ENCODE data around the gene XKR7.
A peak's percentile ranks its signal among the peaks of the same experiment; 100 is the strongest.

Gene XKR7

GRCh38 chr20:31962761-31963160 lies 5.2 kb upstream of the XKR7 start:
- TF ChIP-seq EZH2 (optimal IDR thresholded peaks at IDR 0.05; ENCODE audit: low read depth, low read length), result no peak
- Histone ChIP-seq H2AFZ (ENCODE audit: low read length) (no peak overlapping the region), H3K4me3 (ENCODE audit: low read length) (no peak overlapping the region), H3K27me3 (replicated peaks; ENCODE audit: insufficient read depth, low read length) (peaks cover 89% of the 10 kb centered on the region), H3K9me3 (replicated peaks; ENCODE audit: insufficient read depth, low read length) (no peaks in the 10 kb centered on the region), H3F3A (ENCODE audit: insufficient read depth, low read length) (no peaks in the 10 kb centered on the region), H3K4me1 (ENCODE audit: low read length) (no peaks in the 10 kb centered on the region), H3K79me2 (ENCODE audit: low read length) (no peaks in the 10 kb centered on the region), H3K9ac (ENCODE audit: low read length) (no peak overlapping the region), H4K20me1 (ENCODE audit: insufficient read depth, low read length) (no peaks in the 10 kb centered on the region), H3K9me2 (replicated peaks; ENCODE audit: insufficient read depth, low read length) (no peaks in the 10 kb centered on the region), H3K4me2 (ENCODE audit: low read depth, low read length) (no peak overlapping the region), H3K36me3 (replicated peaks; ENCODE audit: insufficient read depth, low read length) (no peaks in the 10 kb centered on the region), H3K27ac (ENCODE audit: low read length) (no peak overlapping the region)
- no peak for DNase-seq

- H3K79me2 ChIP-seq (ENCODE audit: low read length), result no peaks in the 10 kb centered on the region
- H3K4me1 ChIP-seq (ENCODE audit: low read length), result no peaks in the 10 kb centered on the region
- no peak overlapping the region for H3K9ac ChIP-seq (ENCODE audit: low read length)
- no peak overlapping the region for H3K4me2 ChIP-seq (ENCODE audit: low read depth, low read length)
- no peak overlapping the region for H3K27ac ChIP-seq (ENCODE audit: low read length)
- H3K9me2 ChIP-seq (replicated peaks; ENCODE audit: insufficient read depth, low read length), result no peaks in the 10 kb centered on the region
- no peak overlapping the region for H2AFZ ChIP-seq (ENCODE audit: low read length)
- no peaks in the 10 kb centered on the region for H3K36me3 ChIP-seq (replicated peaks; ENCODE audit: insufficient read depth, low read length)
- H3F3A ChIP-seq (ENCODE audit: insufficient read depth, low read length), result no peaks in the 10 kb centered on the region
- no peaks in the 10 kb centered on the region for H3K9me3 ChIP-seq (replicated peaks; ENCODE audit: insufficient read depth, low read length)
- DNase-seq, result no peak
- peaks cover 84% of the 10 kb centered on the region for H3K27me3 ChIP-seq (replicated peaks; ENCODE audit: insufficient read depth, low read length)
- no peak overlapping the region for H3K4me3 ChIP-seq (ENCODE audit: low read length)
- no peaks in the 10 kb centered on the region for H4K20me1 ChIP-seq (ENCODE audit: insufficient read depth, low read length)
- TF ChIP-seq EZH2 (optimal IDR thresholded peaks at IDR 0.05; ENCODE audit: low read depth, low read length), result no peak
Observed at GRCh38 chr20:31963889-31964288, 4.1 kb upstream of the XKR7 start.

GRCh38 chr20:31966991-31967655 lies 828 bp upstream of the XKR7 start:
- no peaks in the 10 kb centered on the region for H3K9me2 ChIP-seq (replicated peaks; ENCODE audit: insufficient read depth, low read length)
- H2AFZ ChIP-seq (ENCODE audit: low read length), result no peak overlapping the region
- H3K36me3 ChIP-seq (replicated peaks; ENCODE audit: insufficient read depth, low read length), result no peaks in the 10 kb centered on the region
- H3K4me3 ChIP-seq (ENCODE audit: low read length), result no peak overlapping the region
- TF ChIP-seq EZH2 (optimal IDR thresholded peaks at IDR 0.05; ENCODE audit: low read depth, low read length) (no peak), EZH2phosphoT487 (IDR thresholded peaks at IDR 0.05; ENCODE audit: low read length) (no peak), CTCF (IDR thresholded peaks at IDR 0.05; ENCODE audit: low read length) (no peak)
- no peaks in the 10 kb centered on the region for H3K4me1 ChIP-seq (ENCODE audit: low read length)
- H3K79me2 ChIP-seq (ENCODE audit: low read length), result no peaks in the 10 kb centered on the region
- H4K20me1 ChIP-seq (ENCODE audit: insufficient read depth, low read length), result no peaks in the 10 kb centered on the region
- no peak overlapping the region for H3K4me2 ChIP-seq (ENCODE audit: low read depth, low read length)
- H3K9me3 ChIP-seq (replicated peaks; ENCODE audit: insufficient read depth, low read length), result no peaks in the 10 kb centered on the region
- DNase-seq, result no peak
- H3K27me3 ChIP-seq (replicated peaks; ENCODE audit: insufficient read depth, low read length), result peaks cover 86% of the 10 kb centered on the region
- H3K27ac ChIP-seq (ENCODE audit: low read length), result no peak overlapping the region
- H3K9ac ChIP-seq (ENCODE audit: low read length), result no peak overlapping the region
- no peaks in the 10 kb centered on the region for H3F3A ChIP-seq (ENCODE audit: insufficient read depth, low read length)

GRCh38 chr20:31968291-31969126 lies 558 bp downstream of the XKR7 start:
- no peaks in the 10 kb centered on the region for H3K79me2 ChIP-seq (ENCODE audit: low read length)
- no peaks in the 10 kb centered on the region for H3K9me3 ChIP-seq (replicated peaks; ENCODE audit: insufficient read depth, low read length)
- H3K27me3 ChIP-seq (replicated peaks; ENCODE audit: insufficient read depth, low read length), result peaks cover 87% of the 10 kb centered on the region
- no peaks in the 10 kb centered on the region for H3K4me1 ChIP-seq (ENCODE audit: low read length)
- TF ChIP-seq CTCF (IDR thresholded peaks at IDR 0.05; ENCODE audit: low read length) (no peak), EZH2 (optimal IDR thresholded peaks at IDR 0.05; ENCODE audit: low read depth, low read length) (no peak), EZH2phosphoT487 (IDR thresholded peaks at IDR 0.05; ENCODE audit: low read length) (no peak)
- no peaks in the 10 kb centered on the region for H3K9me2 ChIP-seq (replicated peaks; ENCODE audit: insufficient read depth, low read length)
- no peak overlapping the region for H3K9ac ChIP-seq (ENCODE audit: low read length)
- no peak overlapping the region for H3K4me3 ChIP-seq (ENCODE audit: low read length)
- DNase-seq, result peak; percentile 71
- no peak overlapping the region for H2AFZ ChIP-seq (ENCODE audit: low read length)
- H3K36me3 ChIP-seq (replicated peaks; ENCODE audit: insufficient read depth, low read length), result no peaks in the 10 kb centered on the region
- no peaks in the 10 kb centered on the region for H3F3A ChIP-seq (ENCODE audit: insufficient read depth, low read length)
- no peaks in the 10 kb centered on the region for H4K20me1 ChIP-seq (ENCODE audit: insufficient read depth, low read length)
- no peak overlapping the region for H3K27ac ChIP-seq (ENCODE audit: low read length)
- no peak overlapping the region for H3K4me2 ChIP-seq (ENCODE audit: low read depth, low read length)
